AG10803 (cell line): ENCODE data around the gene GNAS.
"Not testable (repeated sequence)": the region's sequence is repeated elsewhere in the genome, so short reads cannot be mapped to it uniquely, and the experiment has no call there.

Source experiments
- DNase-seq: peaks from one replicate; pipeline ENCODE4 v3.0.0; 2010; ENCODE audit warnings: low read depth
- H3K4me3 ChIP-seq: 2 replicates; pipeline ENCODE4 v1.5.1; 2011; ENCODE audit warnings: mild to moderate bottlenecking, low read length, control low read depth
- TF ChIP-seq, protein P1 (sequence below): conservative IDR thresholded peaks from 2 replicates; pipeline ENCODE4 v1.5.1; 2011; ENCODE audit warnings: mild to moderate bottlenecking, low read length, control low read depth, inconsistent platforms

GNAS gene

DNA sequence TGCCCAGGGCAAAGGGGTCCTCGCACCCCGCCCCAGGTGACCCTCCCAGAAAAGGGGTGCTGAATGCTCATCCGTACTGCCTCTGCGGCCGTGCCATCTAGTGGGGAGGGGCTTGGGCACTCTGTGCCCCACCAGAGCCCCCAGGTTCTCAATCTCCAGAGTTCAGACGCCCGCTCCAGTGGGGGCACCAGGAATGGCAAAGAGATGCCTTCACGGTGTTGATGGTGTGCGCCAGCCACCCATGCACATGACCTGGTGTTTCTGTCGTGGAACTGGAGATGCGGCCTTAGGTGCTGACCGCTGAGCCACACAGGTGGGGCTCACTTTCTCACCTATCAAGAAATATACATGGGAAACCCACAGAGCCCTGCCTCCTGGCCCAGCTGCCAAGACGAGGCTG is 32.6 kb upstream of the GNAS start:
- no peak for DNase-seq
- TF ChIP-seq, protein P1, sequence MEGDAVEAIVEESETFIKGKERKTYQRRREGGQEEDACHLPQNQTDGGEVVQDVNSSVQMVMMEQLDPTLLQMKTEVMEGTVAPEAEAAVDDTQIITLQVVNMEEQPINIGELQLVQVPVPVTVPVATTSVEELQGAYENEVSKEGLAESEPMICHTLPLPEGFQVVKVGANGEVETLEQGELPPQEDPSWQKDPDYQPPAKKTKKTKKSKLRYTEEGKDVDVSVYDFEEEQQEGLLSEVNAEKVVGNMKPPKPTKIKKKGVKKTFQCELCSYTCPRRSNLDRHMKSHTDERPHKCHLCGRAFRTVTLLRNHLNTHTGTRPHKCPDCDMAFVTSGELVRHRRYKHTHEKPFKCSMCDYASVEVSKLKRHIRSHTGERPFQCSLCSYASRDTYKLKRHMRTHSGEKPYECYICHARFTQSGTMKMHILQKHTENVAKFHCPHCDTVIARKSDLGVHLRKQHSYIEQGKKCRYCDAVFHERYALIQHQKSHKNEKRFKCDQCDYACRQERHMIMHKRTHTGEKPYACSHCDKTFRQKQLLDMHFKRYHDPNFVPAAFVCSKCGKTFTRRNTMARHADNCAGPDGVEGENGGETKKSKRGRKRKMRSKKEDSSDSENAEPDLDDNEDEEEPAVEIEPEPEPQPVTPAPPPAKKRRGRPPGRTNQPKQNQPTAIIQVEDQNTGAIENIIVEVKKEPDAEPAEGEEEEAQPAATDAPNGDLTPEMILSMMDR, result no peak
- no peak overlapping the region for H3K4me3 ChIP-seq

DNA sequence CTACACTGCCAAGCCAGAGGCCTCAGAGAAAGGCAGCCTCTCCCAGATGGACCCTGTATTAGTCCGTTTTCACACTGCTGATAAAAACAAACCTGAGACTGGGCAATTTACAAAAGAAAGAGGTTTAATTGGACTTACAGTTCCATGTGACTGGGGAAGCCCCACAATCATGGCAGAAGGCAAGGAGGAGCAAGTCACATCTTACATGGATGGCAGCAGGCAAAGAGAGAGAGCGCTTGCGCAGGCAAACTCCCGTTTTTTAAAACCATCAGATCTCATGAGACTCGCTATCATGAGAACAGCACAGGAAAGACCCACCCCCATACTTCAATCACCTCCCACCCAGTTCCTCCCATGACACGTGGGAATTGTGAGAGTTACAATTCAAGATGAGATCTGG is 32.0 kb upstream of the GNAS start:
- DNase-seq, H3K4me3 ChIP-seq: not testable (repeated sequence)

DNA sequence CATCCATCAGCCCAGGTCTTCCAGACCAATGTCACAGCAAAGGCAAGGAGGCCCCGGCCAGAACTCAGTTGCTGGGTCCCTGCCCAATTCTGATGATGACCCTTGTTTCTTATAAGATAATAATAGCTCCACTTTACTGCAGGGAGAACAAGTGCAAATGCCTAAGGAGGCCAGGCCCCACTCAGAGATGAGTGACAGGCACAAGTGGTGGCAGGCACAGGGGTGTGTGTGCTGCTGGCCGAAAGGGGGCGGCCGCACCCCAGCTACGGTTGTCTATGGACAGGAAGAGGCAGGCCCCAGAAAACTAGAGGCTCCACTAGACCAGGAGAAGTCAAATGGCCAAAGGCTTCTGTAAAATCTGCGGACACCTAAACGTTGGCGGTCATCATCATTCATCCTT is 30.4 kb upstream of the GNAS start:
- TF ChIP-seq, protein P1, result no peak
- no peak for DNase-seq
- H3K4me3 ChIP-seq, result no peak overlapping the region

DNA sequence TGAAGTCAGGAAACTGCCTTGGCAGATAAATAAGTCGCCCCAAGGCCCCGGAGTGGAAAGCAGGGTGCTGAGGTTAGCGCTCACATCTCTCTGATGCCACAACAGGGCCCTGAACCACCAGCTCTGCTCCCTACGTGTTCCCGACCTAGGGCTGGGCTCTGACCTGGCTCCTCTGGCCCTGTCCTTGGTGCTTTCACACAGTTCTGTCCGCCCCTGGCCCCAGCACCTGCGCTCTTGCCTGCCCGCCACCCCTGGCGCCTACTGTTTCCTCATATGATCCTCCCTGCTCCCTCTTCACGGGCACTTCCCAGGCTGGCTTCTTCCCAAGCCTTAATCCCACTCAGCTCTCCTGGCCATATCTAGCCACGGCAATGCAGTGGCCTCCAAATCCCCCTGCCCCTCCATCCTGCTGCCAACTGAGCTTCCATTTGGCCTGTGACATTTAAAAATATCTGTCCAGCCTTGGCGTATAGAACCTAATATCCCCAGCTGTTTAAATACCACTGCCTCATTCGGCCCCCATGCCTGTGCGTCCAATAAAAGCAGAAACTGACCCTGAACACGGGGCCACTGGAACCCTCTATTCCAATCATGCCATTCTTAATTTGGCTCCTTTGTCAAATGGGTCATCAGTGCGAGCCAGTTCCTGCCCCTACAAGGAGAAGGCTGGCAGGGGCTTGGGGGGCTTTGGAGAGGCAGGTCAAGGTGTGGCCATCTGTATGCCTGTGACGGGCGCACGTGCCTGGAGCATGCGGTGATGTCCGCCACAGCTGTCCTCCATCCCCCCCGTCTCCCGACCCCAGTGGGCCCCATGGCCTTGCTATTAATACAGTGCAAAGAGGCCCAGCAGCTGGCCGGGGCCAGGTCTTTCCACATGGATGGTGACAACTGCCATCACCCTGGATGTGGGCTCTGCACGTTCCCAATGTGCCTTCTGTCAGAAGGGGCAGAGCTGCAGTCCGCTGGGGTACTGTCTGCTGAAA is 29.5 kb upstream of the GNAS start:
- DNase-seq, result no peak
- H3K4me3 ChIP-seq, result no peak overlapping the region
- TF ChIP-seq, protein P1, result no peak

DNA sequence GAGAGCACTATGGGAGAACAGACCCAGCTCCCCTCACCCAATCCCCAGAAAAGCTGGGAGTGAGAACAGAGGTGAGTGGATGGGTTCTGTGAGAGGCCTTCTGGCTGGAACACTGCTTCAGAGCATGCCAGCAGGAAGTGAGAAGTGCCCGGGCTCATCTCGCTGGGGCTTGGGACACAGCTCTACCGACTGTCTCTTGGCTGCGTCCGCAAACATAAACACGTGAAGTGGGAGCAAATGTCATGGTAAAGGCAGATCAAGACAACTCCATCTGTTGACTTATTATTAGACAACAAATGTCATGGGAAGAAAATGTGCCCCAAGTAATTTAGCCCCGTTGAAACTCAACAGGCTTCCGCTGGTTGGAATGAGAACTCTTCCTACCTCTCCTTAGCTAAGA is 27.7 kb upstream of the GNAS start:
- TF ChIP-seq, protein P1, result no peak
- no peak overlapping the region for H3K4me3 ChIP-seq
- DNase-seq, result no peak

DNA sequence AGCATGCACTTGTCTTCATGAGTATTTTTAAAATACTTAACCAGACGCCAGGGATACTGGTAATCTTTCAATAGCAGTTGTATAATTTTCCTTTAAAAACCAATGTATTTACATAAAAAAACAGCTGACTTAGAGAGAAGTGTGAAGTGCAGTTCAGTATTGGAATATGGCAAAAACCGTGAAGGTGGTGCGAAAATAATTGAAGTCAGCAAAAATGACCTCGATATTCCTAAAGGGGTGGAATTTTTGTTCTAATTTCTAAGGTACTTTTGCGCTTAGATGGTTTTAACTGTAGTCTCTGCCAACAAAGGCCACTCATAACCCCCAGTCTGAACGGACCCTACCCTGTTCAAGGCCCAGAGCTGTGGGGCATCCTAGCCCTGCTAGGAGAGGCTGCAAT is 27.1 kb upstream of the GNAS start:
- no peak for DNase-seq

DNA sequence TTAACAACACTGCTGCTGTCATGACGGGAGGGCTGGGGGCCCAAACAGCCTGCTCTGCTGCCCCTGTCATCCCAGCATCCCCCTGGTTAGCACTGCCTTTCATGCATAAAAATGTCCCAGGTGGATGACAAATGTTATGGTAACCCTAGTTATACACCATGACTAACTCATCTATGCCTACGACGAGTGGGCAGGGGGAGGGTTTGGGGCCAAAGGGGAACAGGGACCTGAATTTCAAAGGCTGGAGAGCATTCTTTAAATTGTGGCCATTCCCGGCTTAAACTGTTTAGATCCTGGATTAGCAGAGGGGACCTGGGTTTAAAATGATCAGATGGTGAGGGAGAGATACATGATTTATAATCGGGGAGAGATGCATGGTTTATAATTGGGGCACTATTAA is 26.2 kb upstream of the GNAS start:
- DNase-seq, result no peak
- TF ChIP-seq, protein P1, result no peak
- H3K4me3 ChIP-seq, result no peak overlapping the region

More for the DNA sequence above, 27.1 kb upstream of the GNAS start:
- no peak overlapping the region for H3K4me3 ChIP-seq
- TF ChIP-seq, protein P1, result no peak
